Esophagus muscularis mucosa (tissue), 4 donors: ENCODE data around the gene SLC4A3.

Source experiments
- CTCF ChIP-seq, 3 experiments: fragments of 200-600 bp in 2 of 3; fragments of 450-650 bp in 1 of 3; sonication (generic) in 2 of 3; IDR thresholded peaks; one replicate each; pipeline ENCODE4 v1.5.1; 2017 to 2019; ENCODE audit warnings: antibody characterized with exemption in 3 of 3, mild to moderate bottlenecking in 2 of 3, moderate library complexity in 1 of 3
- EP300 ChIP-seq: sonication (generic); formaldehyde crosslinking; IDR thresholded peaks from one replicate; pipeline ENCODE4 v1.6.1; 2017; ENCODE audit warnings: antibody characterized with exemption
- POLR2A ChIP-seq: fragments of 450-650 bp; IDR thresholded peaks from one replicate; pipeline ENCODE4 v1.6.1; 2017; ENCODE audit warnings: antibody characterized with exemption, moderate library complexity, mild to moderate bottlenecking, low read depth
- POLR2AphosphoS5 ChIP-seq, 2 donors: sonication (generic); formaldehyde crosslinking; IDR thresholded peaks; one replicate each; pipeline ENCODE4 v1.6.1; 2017; ENCODE audit warnings: antibody characterized with exemption in 2 of 2

- TF ChIP-seq POLR2A (no peak), CTCF (IDR thresholded peaks at IDR 0.05) (no peak), POLR2AphosphoS5 (IDR thresholded peaks at IDR 0.05) (no peak), EP300 (no peak)
Observed at GRCh38 chr2:219675221-219675620, 47.8 kb downstream of the SLC4A3 start.
